MM.1S (cell line): Measurements from ENCODE around the gene SHANK3.

Experiments
- CTCF ChIP-seq: fragments of 300-600 bp; sonication (generic); IDR thresholded peaks from 2 replicates; pipeline ENCODE4 v1.5.1; 2016; ENCODE audit warnings: antibody characterized with exemption, low read length, mixed read lengths
- EZH2phosphoT487 ChIP-seq: fragments of 300-600 bp; sonication (generic); IDR thresholded peaks from 2 replicates; pipeline ENCODE4 v1.6.1; 2018; ENCODE audit warnings: antibody characterized with exemption, low read length

DNA sequence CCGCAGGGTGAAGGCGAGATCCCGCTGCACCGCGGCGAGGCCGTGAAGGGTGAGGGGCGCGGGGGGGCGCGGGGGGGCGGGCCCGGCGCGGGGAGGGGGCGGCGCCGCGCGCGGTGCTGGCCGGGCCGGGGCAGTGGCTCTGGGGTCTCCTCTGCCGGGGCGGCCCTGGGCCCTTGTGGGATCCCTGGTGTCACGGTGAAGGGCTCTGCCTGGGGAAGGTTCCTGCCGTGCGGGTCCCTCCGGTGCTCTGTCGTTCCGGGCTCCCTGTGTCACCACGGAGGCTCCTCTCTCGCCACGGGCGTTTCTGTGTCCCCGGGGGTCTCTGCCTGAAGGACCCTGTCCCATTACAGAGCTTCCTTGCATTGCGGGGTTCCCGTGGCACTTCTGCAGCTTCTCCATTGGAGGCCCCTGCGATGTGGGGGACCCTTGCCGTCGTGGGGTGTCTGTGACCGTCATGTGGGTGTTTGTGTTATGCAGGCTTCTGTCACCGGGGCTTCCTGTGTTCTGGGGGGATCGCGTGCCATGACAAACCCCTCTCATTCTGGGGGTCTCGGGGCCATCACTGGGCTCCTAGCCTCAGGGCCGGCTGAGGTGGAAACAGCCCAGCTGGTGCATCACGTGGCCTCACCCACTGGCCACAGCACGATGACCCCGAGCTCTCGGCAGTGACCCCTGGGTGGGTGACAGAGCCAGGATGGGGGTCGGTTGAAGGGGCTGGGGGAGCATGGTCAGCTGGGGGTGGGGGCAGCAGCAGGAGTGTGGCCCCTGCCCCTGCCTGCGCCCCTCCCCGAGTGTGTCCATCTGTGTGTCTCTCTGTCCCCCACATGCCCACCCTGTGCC is 25.3 kb downstream of the SHANK3 start:
- TF ChIP-seq CTCF (no peak), EZH2phosphoT487 (no peak)
